ENCODE results near the gene GABRG3. TPM values are rescaled to one million over a fixed set of nuclear protein-coding genes. Genes with fewer than 3 reads are reported as not detected.

Gene GABRG3
- total and polyA plus RNA-seq, 10 of the 15 experiments (the other 5 are each of a cell fraction or from before 2014, with no cell fraction given): 0.15 TPM; not detected in 9

GRCh38 chr15:27576576-27576975 is 605.6 kb downstream of the GABRG3 start:
- intact Hi-C loops (cut with micrococcal nuclease; ENCODE audit: unreplicated experiment) (no loop called here), in situ Hi-C loops (cut with MboI) (no loop called here)
- Histone ChIP-seq H3K36me3 (ENCODE audit: control insufficient read depth in 2 of 2, insufficient read depth in 2 of 2, low read length in 1 of 2) (no peaks in the 10 kb centered on the region), H3K9ac (ENCODE audit: control insufficient read depth, insufficient read depth, low read length) (no peak overlapping the region), H3K27ac (ENCODE audit: control insufficient read depth, insufficient read depth) (no peak overlapping the region), H3K79me2 (ENCODE audit: control insufficient read depth, insufficient read depth, low read length) (no peaks in the 10 kb centered on the region), H4K20me1 (ENCODE audit: control insufficient read depth, insufficient read depth) (no peaks in the 10 kb centered on the region), H2AFZ (ENCODE audit: control insufficient read depth, low read depth, low read length) (no peak overlapping the region), H3K4me1 (ENCODE audit: control insufficient read depth, insufficient read depth, low read length) (no peaks in the 10 kb centered on the region), H3K4me3 (no peak overlapping the region), H3K9me3 (replicated peaks; ENCODE audit: control insufficient read depth, insufficient read depth, low read length) (no peaks in the 10 kb centered on the region; the same call in 2 of the 3 replicates), H3K27me3 (replicated peaks in 1 of 2; ENCODE audit: control insufficient read depth in 2 of 2, insufficient read depth in 2 of 2, low read length in 1 of 2) (no peaks in the 10 kb centered on the region), H3K4me2 (ENCODE audit: control insufficient read depth, insufficient read depth) (no peak overlapping the region)
- ATAC-seq (no peak), FAIRE-seq (no peak), DNase-seq (ENCODE audit: low read depth, low spot score) (no peak)
- WGBS (ENCODE audit: insufficient coverage, insufficient replicate concordance, low lambda C conversion rate, missing lambda C conversion rate): 25% methylated on average over 1 of the region's 1 CpG
- SMC1A ChIA-PET (ENCODE audit: uncharacterized antibody, unreplicated experiment): no interaction called here
- RAD21 ChIA-PET (ENCODE audit: unreplicated experiment): no interaction called here
- TF ChIP-seq BACH1 (IDR thresholded peaks at IDR 0.05; ENCODE audit: borderline replicate concordance) (no peak), RELA (IDR thresholded peaks at IDR 0.05; ENCODE audit: borderline replicate concordance, partially characterized antibody) (no peak), RAD51 (IDR thresholded peaks at IDR 0.05) (no peak), NFYA (IDR thresholded peaks at IDR 0.05; ENCODE audit: borderline replicate concordance, low read depth, low read length) (no peak), TCF3 (IDR thresholded peaks at IDR 0.05; ENCODE audit: borderline replicate concordance, insufficient read depth, low read depth, low read length) (no peak), ZNF274 (IDR thresholded peaks at IDR 0.05; ENCODE audit: insufficient read depth, insufficient read length) (no peak), MEF2A (IDR thresholded peaks at IDR 0.05; ENCODE audit: insufficient read depth, low read depth, low read length) (no peak), BHLHE40 (IDR thresholded peaks at IDR 0.05; ENCODE audit: borderline replicate concordance in 1 of 2, low read depth in 2 of 2, low read length in 1 of 2) (no peak), ATF3 (IDR thresholded peaks at IDR 0.05; ENCODE audit: borderline replicate concordance, extremely low read depth, low read depth, low read length) (no peak), IKZF1 (conservative IDR thresholded peaks at IDR 0.05) (no peak), NFIC (IDR thresholded peaks at IDR 0.05; ENCODE audit: low read depth, low read length) (no peak), CEBPZ (IDR thresholded peaks at IDR 0.05; ENCODE audit: low read depth, low read length) (no peak), ASH2L (IDR thresholded peaks at IDR 0.05; ENCODE audit: borderline replicate concordance, low read depth) (no peak)
- POLR2A ChIA-PET: no interaction called here
- CTCF ChIA-PET: no interaction called here
- no TSS peak for BruUV-seq (replicated peaks)
